ENCODE results near the gene AP3M1.

The AP3M1 gene

GRCh38 chr10:74121368-74121767, 29.3 kb downstream of the AP3M1 start:
- ChIA-PET POLR2A (no interaction called here), CTCF (interaction anchor here (1.1 to 1.3 kb wide), 2 partner anchors 12 to 92 kb away, joined by 3 to 5 read pairs; no protein-coding TSS in a partner anchor)
- Histone ChIP-seq H3K4me1 (ENCODE audit: control insufficient read depth, insufficient read depth, low read length) (no peaks in the 10 kb centered on the region), H3K4me3 (ENCODE audit: low read depth, low read length) (no peak overlapping the region), H3K27ac (ENCODE audit: extremely low read depth, low read depth, low read length) (no peak overlapping the region), H3K36me3 (ENCODE audit: control insufficient read depth in 2 of 2, insufficient read depth in 1 of 2, low read length in 2 of 2) (peaks cover 54 to 98% of the 10 kb centered on the region in 2 experiments), H3K9me3 (ENCODE audit: control insufficient read depth, insufficient read depth, low read depth, low read length) (no peaks in the 10 kb centered on the region)
- TF ChIP-seq BCL11B (tag by site-specific recombination; IDR thresholded peaks at IDR 0.05; ENCODE audit: low read depth) (no peak), ZSCAN23 (tag by site-specific recombination; IDR thresholded peaks at IDR 0.05) (no peak), PRDM2 (tag by site-specific recombination; IDR thresholded peaks at IDR 0.05; ENCODE audit: borderline replicate concordance) (no peak), OSR2 (tag by site-specific recombination; IDR thresholded peaks at IDR 0.05) (no peak), SCRT2 (tag by site-specific recombination; IDR thresholded peaks at IDR 0.05) (0 out of 2 replicates have a peak, but pooled peaks have one; percentile 57), ZNF311 (tag by site-specific recombination; IDR thresholded peaks at IDR 0.05; ENCODE audit: borderline replicate concordance) (no peak), ZNF585B (tag by site-specific recombination; IDR thresholded peaks at IDR 0.05) (no peak), ZBTB11 (tag by site-specific recombination; conservative IDR thresholded peaks at IDR 0.05; ENCODE audit: low read depth) (no peak)

GRCh38 chr10:74120911-74121310, 29.7 kb downstream of the AP3M1 start:
- Histone ChIP-seq H3K4me1 (ENCODE audit: control insufficient read depth, insufficient read depth, low read length) (no peaks in the 10 kb centered on the region), H3K4me3 (ENCODE audit: low read depth, low read length) (no peak overlapping the region), H3K27ac (ENCODE audit: extremely low read depth, low read depth, low read length) (no peak overlapping the region), H3K9me3 (ENCODE audit: control insufficient read depth, insufficient read depth, low read depth, low read length) (no peaks in the 10 kb centered on the region), H3K36me3 (ENCODE audit: control insufficient read depth in 2 of 2, insufficient read depth in 1 of 2, low read length in 2 of 2) (peaks cover 56 to 98% of the 10 kb centered on the region in 2 experiments)
- TF ChIP-seq PRDM4 (tag by site-specific recombination; IDR thresholded peaks at IDR 0.05) (0 out of 2 replicates have a peak, but pooled peaks have one; percentile 19), ZNF670 (tag by site-specific recombination; IDR thresholded peaks at IDR 0.05; ENCODE audit: low read depth) (no peak)
- ChIA-PET POLR2A (no interaction called here), CTCF (interaction anchor here (1.1 to 1.3 kb wide), 2 partner anchors 12 to 93 kb away, joined by 3 to 5 read pairs; no protein-coding TSS in a partner anchor)
